ENCODE data around the gene FAM89B.

DNA sequence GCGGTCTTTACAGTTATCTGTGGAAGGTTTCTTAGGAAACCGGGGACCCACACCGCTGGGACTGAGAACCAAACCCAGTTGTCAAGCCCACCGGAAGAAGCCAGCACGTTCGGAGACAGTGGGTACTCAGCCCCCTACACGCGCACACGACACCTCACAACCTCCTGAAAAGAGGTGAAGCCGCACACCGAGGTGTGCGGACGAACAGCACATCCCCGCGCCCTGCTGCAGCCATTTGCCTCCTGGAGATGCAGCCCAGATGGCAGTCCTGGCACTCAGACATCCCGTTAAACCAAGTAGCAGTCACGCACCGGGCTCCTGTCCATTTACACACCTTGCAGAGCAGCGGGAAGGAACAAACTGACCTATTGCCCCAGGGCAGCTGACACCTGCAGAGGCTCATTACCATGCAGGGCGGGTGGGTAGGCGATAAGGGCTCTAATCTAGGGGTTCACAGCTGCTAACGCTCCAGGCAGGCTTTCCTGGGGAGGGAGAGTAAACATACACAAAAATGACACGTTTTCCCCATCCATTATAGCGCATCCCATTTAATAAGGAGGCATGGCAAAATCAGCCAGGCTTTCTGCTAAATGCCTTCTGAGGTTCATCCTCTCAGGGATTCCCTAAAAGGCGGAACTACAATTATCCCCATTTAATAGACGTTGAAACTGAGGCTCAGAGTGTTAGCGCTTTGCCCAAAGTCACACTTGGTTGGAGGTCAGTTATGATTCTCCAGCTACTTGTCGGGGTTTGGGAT, 2.7 kb downstream of the FAM89B start:
- TF ChIP-seq, protein P1, sequence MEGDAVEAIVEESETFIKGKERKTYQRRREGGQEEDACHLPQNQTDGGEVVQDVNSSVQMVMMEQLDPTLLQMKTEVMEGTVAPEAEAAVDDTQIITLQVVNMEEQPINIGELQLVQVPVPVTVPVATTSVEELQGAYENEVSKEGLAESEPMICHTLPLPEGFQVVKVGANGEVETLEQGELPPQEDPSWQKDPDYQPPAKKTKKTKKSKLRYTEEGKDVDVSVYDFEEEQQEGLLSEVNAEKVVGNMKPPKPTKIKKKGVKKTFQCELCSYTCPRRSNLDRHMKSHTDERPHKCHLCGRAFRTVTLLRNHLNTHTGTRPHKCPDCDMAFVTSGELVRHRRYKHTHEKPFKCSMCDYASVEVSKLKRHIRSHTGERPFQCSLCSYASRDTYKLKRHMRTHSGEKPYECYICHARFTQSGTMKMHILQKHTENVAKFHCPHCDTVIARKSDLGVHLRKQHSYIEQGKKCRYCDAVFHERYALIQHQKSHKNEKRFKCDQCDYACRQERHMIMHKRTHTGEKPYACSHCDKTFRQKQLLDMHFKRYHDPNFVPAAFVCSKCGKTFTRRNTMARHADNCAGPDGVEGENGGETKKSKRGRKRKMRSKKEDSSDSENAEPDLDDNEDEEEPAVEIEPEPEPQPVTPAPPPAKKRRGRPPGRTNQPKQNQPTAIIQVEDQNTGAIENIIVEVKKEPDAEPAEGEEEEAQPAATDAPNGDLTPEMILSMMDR (optimal IDR thresholded peaks at IDR 0.05 in 1 of 3, IDR thresholded peaks at IDR 0.05 in 1 of 3, conservative IDR thresholded peaks at IDR 0.05 in 1 of 3; ENCODE audit: extremely low read depth in 1 of 3, insufficient read depth in 2 of 3, low read length in 3 of 3), result no peak
- TF ChIP-seq EZH2 (IDR thresholded peaks at IDR 0.05; ENCODE audit: low read length), result no peak

Data from keratinocyte (primary cell).